Gastrocnemius medialis (tissue), 4 donors: ENCODE measurements around the gene SASH3. TPM values are rescaled to one million over a fixed set of nuclear protein-coding genes. Genes with fewer than 3 reads are reported as not detected.

Source experiments
- ATAC-seq, 2 donors: fragments of 150-250 bp; one replicate each; pipeline ENCODE4 v1.9.1; 2016
- DNase-seq, 2 donors: peaks; one replicate each; pipeline ENCODE4 v3.0.0-alpha.2; 2019
- H3K27ac ChIP-seq, 4 donors: fragments of 200-600 bp; sonication (generic); 1 replicate in 1 of 4; 2 replicates in 3 of 4; pipeline ENCODE4 v1.5.1; 2016 to 2018; ENCODE audit warnings: mild to moderate bottlenecking in 2 of 4, moderate library complexity in 1 of 4
- H3K27me3 ChIP-seq, 3 donors: fragments of 200-600 bp; sonication (generic) in 2 of 3; 1 replicate in 1 of 3; 2 replicates in 2 of 3; pipeline versions ENCODE4 v1.5.1 to v1.6.0; 2016 to 2019; ENCODE audit warnings: mild to moderate bottlenecking in 1 of 3, moderate library complexity in 1 of 3
- H3K36me3 ChIP-seq, 2 donors: fragments of 200-600 bp; sonication (generic) in 1 of 2; one replicate each; pipeline ENCODE4 v1.5.1; 2017 to 2018
- H3K4me1 ChIP-seq, 2 donors: fragments of 200-600 bp; sonication (generic) in 1 of 2; one replicate each; pipeline ENCODE4 v1.5.1; 2016 to 2017; ENCODE audit warnings: mild to moderate bottlenecking in 2 of 2
- H3K4me3 ChIP-seq, 4 donors: fragments of 200-600 bp; sonication (generic) in 3 of 4; 1 replicate in 1 of 4; 2 replicates in 3 of 4; pipeline ENCODE4 v1.5.1; 2016 to 2019; ENCODE audit warnings: mild to moderate bottlenecking in 2 of 4
- H3K9me3 ChIP-seq, 3 donors: fragments of 200-600 bp; sonication (generic) in 2 of 3; 1 replicate in 1 of 3; 2 replicates in 2 of 3; pipeline ENCODE4 v1.5.1; 2016 to 2019
- POLR2A ChIP-seq, 2 donors: fragments of 450-650 bp; IDR thresholded peaks; one replicate each; pipeline ENCODE4 v1.6.1; 2017; ENCODE audit warnings: antibody characterized with exemption in 2 of 2, mild to moderate bottlenecking in 2 of 2, moderate library complexity in 2 of 2
- in situ Hi-C, 4 donors: fragments of 200-750 bp; cut with MboI; loops; one replicate each; pipeline versions ENCODE4 v1.15.0 to v1.8.0; 2017; ENCODE audit warnings: low sequenced_read_pairs in 4 of 4
- intact Hi-C: fragments of 100-400 bp; cut with DNase I; formaldehyde crosslinking; loops from one replicate; pipeline ENCODE4 v1.15.1; 2023; ENCODE audit warnings: low total_unique reads
- total RNA-seq, 4 donors: library from RNA; depleted of rRNA; stranded (reverse); fragments of >200 nt; gene quantifications; one replicate each; pipeline versions ENCODE4 v1.1.0 to v1.2.3, GENCODE V29; 2016
- TF ChIP-seq, protein P1 (sequence below), 5 experiments: fragments of 450-650 bp in 3 of 5; fragments of 200-600 bp in 2 of 5; sonication (generic) in 2 of 5; IDR thresholded peaks in 4 of 5; conservative IDR thresholded peaks in 1 of 5; 1 replicate in 4 of 5; 2 replicates in 1 of 5; pipeline ENCODE4 v1.5.1; 2016 to 2019; ENCODE audit warnings: antibody characterized with exemption in 5 of 5, mild to moderate bottlenecking in 3 of 5, moderate library complexity in 3 of 5

SASH3 gene
- total RNA-seq, 4 donors from 2014 or later, result 1.3 to 2.2 (median 1.7) TPM

DNA sequence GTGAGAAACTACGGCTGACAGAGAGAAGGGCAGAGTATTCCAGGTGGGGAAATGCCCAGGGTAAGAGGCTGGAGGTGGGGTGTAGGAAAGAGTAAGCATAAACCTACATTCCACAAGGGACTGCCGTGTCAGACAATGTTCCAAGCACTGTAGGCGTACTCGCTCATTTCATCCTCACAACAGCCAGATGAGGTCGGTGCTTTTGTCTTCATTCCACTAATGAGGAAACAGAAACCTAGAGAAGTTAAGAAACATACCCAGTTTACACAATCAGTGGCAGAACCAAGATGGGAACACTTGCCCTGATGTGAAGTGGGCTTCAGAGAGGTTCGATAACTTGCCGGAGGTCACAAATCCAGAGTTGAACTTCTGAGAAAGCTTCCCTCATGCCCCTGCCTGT, 4.6 kb downstream of the SASH3 start:
- ATAC-seq, result no peak
- Histone ChIP-seq H3K4me1 (no peaks in the 10 kb centered on the region), H3K36me3 (no peaks in the 10 kb centered on the region), H3K4me3 (no peak overlapping the region), H3K27me3 (no peaks in the 10 kb centered on the region), H3K9me3 (no peaks in the 10 kb centered on the region), H3K27ac (no peak overlapping the region)
- intact Hi-C loops (no loop called here), in situ Hi-C loops (no loop called here)
- DNase-seq, result no peak
- TF ChIP-seq POLR2A (IDR thresholded peaks at IDR 0.05), result no peak
- TF ChIP-seq, protein P1, sequence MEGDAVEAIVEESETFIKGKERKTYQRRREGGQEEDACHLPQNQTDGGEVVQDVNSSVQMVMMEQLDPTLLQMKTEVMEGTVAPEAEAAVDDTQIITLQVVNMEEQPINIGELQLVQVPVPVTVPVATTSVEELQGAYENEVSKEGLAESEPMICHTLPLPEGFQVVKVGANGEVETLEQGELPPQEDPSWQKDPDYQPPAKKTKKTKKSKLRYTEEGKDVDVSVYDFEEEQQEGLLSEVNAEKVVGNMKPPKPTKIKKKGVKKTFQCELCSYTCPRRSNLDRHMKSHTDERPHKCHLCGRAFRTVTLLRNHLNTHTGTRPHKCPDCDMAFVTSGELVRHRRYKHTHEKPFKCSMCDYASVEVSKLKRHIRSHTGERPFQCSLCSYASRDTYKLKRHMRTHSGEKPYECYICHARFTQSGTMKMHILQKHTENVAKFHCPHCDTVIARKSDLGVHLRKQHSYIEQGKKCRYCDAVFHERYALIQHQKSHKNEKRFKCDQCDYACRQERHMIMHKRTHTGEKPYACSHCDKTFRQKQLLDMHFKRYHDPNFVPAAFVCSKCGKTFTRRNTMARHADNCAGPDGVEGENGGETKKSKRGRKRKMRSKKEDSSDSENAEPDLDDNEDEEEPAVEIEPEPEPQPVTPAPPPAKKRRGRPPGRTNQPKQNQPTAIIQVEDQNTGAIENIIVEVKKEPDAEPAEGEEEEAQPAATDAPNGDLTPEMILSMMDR (IDR thresholded peaks at IDR 0.05 in 4 of 5, conservative IDR thresholded peaks at IDR 0.05 in 1 of 5), result no peak

DNA sequence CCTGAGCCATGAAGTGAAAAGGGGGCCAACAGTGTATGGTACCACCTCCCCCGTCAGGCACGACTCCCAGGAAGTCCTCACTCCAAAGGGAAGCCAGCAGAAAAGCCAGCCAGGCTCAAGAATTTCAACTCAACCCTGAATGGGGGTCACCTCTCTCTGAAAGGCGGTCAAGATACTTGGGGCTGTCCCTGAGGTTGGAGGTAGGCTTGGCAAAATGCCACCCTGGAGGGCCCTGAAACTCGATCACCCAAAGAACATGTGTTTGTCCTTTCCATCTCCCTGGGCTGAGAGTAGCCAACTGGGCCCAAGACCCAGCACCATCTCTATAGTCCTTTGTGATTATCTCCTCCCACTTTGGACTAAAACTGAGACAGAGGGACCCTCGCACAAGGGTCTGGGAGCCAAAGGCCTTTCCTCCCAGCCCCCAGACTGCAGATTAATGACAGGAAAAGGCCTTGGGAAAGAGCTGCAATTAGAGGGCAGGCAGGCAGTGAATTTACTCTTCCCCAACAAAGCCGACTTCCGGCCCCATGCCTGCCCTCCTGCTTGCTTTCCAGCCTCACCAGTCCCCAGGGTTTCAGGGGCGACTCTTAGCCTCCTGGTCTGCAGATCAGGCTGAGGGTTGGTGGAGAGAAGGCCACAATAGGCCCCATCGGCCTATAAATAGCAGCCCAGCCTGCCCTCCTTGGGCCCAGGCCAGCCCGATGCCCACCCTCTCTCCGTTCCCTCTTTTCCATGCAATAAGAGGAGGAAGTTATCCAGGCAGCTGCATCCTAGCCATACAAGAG, 5.6 kb downstream of the SASH3 start:
- Histone ChIP-seq H3K27ac (no peak overlapping the region), H3K36me3 (no peaks in the 10 kb centered on the region), H3K9me3 (no peaks in the 10 kb centered on the region), H3K27me3 (no peaks in the 10 kb centered on the region), H3K4me1 (no peaks in the 10 kb centered on the region), H3K4me3 (no peak overlapping the region)
- no peak for ATAC-seq
- in situ Hi-C loops (no loop called here), intact Hi-C loops (no loop called here)
- no peak for TF ChIP-seq POLR2A (IDR thresholded peaks at IDR 0.05)
- TF ChIP-seq, protein P1 (IDR thresholded peaks at IDR 0.05 in 4 of 5, conservative IDR thresholded peaks at IDR 0.05 in 1 of 5), result no peak
- no peak for DNase-seq

DNA sequence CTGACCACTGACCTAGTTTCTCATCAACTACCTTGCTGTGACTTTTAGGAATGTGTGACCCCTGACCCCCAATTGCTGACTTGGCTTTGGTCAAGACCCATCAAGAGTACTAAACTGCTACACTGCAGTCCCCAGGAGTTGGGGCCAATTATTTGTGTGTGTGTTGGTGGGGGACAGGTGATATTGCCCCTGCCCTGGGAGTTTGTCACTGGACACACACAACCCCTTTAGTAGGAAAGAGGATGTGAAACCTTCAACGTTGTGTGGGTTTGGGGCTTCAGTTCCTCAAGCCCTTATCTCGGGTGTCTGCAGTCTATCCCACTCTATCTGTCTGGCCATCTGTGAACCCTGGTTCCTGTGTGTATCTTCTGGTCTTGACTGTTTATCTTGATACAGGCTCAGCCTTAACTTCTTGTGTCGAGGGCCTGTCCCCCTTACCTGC, 6.5 kb downstream of the SASH3 start:
- no peak for DNase-seq
- Histone ChIP-seq H3K4me3 (no peak overlapping the region), H3K27ac (no peak overlapping the region), H3K9me3 (no peaks in the 10 kb centered on the region), H3K4me1 (no peaks in the 10 kb centered on the region), H3K27me3 (no peaks in the 10 kb centered on the region), H3K36me3 (no peaks in the 10 kb centered on the region)
- in situ Hi-C loops (no loop called here), intact Hi-C loops (no loop called here)
- ATAC-seq, result no peak
- TF ChIP-seq, protein P1 (IDR thresholded peaks at IDR 0.05 in 4 of 5, conservative IDR thresholded peaks at IDR 0.05 in 1 of 5), result no peak
- TF ChIP-seq POLR2A (IDR thresholded peaks at IDR 0.05), result no peak

DNA sequence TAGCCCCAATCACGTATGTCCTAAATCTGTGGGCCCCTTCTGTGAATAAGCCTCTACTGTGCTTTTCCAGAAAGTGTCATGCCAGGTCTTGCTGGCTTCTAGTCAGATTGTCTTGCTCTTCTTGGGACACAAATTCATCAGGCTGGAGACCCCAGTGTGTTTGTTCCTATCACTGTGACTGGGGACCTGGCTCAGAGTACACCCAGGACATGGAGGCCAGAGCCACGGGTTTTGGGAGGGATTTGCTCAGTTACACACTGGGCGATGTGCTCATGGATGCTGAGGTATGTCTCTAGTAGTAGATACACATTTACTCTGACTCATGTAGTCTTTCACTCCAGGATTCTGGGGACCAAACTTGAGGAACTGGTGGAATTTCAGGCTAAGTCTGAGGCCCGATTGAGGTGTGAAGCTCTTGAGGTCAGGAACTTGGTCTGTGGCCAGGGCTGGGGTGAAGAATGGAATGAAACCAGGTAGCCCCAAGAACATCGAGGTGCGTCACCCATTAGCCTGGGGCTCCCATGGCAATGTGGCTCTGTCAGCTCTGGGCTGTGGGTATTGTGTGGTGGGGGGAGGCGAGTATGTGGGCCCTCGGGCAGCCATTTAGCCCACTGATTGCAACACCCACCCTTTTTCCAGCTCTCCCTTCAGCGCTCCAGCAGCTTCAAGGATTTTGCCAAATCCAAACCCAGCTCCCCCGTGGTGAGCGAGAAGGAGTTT, 7.7 kb downstream of the SASH3 start:
- intact Hi-C loops (no loop called here), in situ Hi-C loops (no loop called here)
- Histone ChIP-seq H3K9me3 (no peaks in the 10 kb centered on the region), H3K27ac (no peak overlapping the region), H3K4me3 (no peak overlapping the region), H3K27me3 (no peaks in the 10 kb centered on the region), H3K36me3 (no peaks in the 10 kb centered on the region), H3K4me1 (no peaks in the 10 kb centered on the region)
- TF ChIP-seq, protein P1 (IDR thresholded peaks at IDR 0.05 in 4 of 5, conservative IDR thresholded peaks at IDR 0.05 in 1 of 5), result no peak
- TF ChIP-seq POLR2A (IDR thresholded peaks at IDR 0.05), result no peak
- no peak for DNase-seq
- no peak for ATAC-seq
